GM12865 (cell line): ENCODE results near the gene FAM222A.

Experiments
- DNase-seq: peaks from one replicate; pipeline ENCODE4 v3.0.0; 2010; ENCODE audit warnings: low read depth
- H3K4me3 ChIP-seq: 2 replicates; pipeline ENCODE4 v1.5.1; 2011; ENCODE audit warnings: mild to moderate bottlenecking, low read depth, low read length, control low read depth
- CTCF ChIP-seq: IDR thresholded peaks from 2 replicates; pipeline ENCODE4 v1.5.1; 2011; ENCODE audit warnings: low read length, control low read depth, low read depth, inconsistent platforms; ENCODE audit not compliant: insufficient read depth; ENCODE audit errors: missing control alignments

The FAM222A gene

GRCh38 chr12:109737126-109737525 lies 23.5 kb downstream of the FAM222A start:
- DNase-seq: no peak
- TF ChIP-seq CTCF: no peak
- H3K4me3 ChIP-seq: no peak overlapping the region

GRCh38 chr12:109737631-109738030 lies 24.0 kb downstream of the FAM222A start:
- H3K4me3 ChIP-seq: no peak overlapping the region
- TF ChIP-seq CTCF: no peak
- DNase-seq: no peak

GRCh38 chr12:109738209-109738608 lies 24.6 kb downstream of the FAM222A start:
- no peak for DNase-seq
- H3K4me3 ChIP-seq: no peak overlapping the region
- no peak for TF ChIP-seq CTCF

GRCh38 chr12:109738878-109739665 lies 25.4 kb downstream of the FAM222A start:
- no peak for DNase-seq
- no peak for TF ChIP-seq CTCF
- H3K4me3 ChIP-seq: no peak overlapping the region

GRCh38 chr12:109739747-109740693 lies 26.4 kb downstream of the FAM222A start:
- H3K4me3 ChIP-seq: no peak overlapping the region
- TF ChIP-seq CTCF: peak; percentile 23
- no peak for DNase-seq

- no peak overlapping the region for H3K4me3 ChIP-seq
- no peak for DNase-seq
- no peak for TF ChIP-seq CTCF
Observed at GRCh38 chr12:109740694-109741245, 27.1 kb downstream of the FAM222A start.
